Non-pigmented ciliary epithelial cell (primary cell): ENCODE results near the gene HIVEP1.

Experiments used
- DNase-seq: peaks from one replicate; pipeline ENCODE4 v3.0.0-alpha.2; 2010; ENCODE audit warnings: low read depth

The HIVEP1 gene

GRCh38 chr6:12049165-12049564 lies 37.1 kb downstream of the HIVEP1 start:
- no peak for DNase-seq

GRCh38 chr6:12051861-12052368 lies 39.8 kb downstream of the HIVEP1 start:
- no peak for DNase-seq

GRCh38 chr6:12058172-12058961 lies 46.3 kb downstream of the HIVEP1 start:
- DNase-seq = no peak

DNA sequence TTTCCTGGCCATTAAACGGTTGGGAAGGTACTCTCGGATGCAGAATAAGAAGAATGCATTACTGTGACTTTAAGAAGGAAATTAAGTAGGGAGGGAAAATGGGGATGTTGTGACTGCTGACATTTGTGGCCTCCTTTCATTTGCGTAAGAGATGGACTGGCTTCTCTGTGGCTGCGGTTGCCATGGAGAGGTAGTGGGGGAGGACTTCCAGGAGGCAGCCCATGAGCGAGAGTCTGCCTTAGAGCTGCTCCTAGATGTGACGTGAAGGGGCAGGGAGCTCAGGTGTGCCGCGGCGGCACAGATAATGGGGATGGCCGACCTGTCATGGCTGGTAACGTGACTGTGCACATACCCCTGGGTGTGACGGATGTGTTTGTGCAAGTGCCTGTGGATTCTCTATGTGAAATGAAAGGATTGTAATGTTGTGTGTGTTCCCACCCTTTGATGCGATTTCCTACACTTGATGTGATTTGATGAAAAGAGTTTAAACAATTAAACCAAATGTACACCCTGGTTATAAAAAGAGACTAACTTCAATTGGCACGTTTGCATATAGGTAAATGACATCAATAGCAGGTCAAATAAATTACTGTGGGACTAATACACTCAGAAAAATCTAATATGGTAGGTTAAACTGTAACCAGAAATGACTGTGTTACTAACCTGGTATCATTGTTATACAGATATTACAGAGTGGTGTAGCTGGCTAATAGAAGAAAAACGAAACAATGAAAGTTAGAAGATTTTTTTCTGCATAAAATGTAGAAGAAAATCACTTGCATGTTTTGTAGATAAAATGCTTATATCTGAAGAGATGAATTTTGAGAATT lies 48.9 kb downstream of the HIVEP1 start:
- peak; percentile 23 for DNase-seq

GRCh38 chr6:12062605-12063004 lies 50.5 kb downstream of the HIVEP1 start:
- no peak for DNase-seq

GRCh38 chr6:12064131-12064530 lies 52.0 kb downstream of the HIVEP1 start:
- no peak for DNase-seq

DNA sequence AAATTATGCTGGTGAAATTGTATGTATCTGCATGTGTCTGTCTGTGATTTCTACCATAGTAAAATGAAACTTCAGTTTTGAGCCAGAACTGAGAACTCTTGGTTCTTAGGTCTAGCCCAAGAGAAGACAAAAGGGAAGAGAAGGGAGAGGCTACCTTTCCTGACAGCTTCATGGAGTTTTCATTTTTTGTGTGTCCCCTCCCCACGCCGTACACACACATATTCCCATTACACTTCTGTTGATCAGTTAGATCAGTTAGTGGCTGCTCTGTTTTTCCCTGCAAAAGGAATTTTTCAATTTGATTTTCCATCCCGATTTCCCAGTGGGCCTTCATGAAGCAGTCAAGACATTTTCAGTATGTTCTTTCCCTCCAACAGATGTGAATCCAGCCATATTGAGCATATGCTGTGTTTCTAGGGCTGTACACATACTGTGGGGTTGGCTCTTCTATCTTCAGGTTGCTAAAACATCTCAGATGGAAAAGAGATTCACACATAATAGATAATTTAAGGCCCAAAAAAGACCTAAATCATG lies 52.5 kb downstream of the HIVEP1 start:
- DNase-seq = no peak

- DNase-seq = no peak
These were observed 53.4 kb downstream of the HIVEP1 start for GRCh38 chr6:12065321-12066140.

DNA sequence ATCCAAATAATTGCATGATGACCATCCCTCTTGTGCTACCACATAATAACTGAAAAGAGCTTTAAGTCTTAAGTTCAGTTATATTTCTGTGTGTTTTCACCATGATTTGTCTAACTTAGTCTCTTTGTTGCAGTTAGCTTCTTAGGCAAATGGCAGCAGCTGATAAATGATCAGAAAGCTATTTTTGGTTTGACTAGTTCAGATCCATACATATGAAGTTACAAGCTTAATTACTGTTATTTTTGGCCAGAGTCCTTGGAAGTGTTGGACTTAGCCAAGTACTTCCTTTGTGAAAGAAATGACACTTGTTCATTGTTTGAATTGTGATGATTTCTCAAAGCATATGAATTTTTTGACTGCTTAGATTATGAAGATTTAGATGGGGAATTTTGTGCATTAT lies 54.2 kb downstream of the HIVEP1 start:
- no peak for DNase-seq

- no peak for DNase-seq
These were observed 56.9 kb downstream of the HIVEP1 start for GRCh38 chr6:12068899-12069557.

DNA sequence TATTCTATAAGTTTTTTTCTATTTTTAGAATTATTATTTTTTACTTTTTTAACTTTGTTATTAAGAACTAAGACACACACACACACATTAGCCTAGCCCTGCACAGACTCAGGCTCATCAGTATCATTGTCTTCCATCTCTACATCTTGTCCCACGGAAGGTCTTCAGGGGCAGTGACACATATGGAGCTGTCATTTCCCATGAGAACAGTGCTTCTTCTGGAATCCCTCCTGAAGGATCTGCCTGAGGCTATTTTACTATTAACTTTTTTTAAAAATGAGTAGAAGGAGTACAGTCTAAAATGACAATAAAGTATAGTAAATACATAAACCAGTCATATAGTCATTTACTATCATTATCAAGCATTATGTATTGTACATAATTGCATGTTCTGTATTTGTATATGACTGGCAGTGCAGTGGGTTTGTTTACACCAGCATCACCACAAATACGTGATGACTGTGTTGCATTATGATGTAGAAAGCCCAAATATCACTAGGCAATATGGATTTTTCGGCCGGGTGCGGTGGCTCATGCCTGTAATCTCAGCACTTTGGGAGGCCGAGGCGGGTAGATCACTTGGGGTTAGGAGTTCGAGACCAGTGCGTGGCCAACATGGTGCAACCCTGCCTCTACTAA lies 57.9 kb downstream of the HIVEP1 start:
- DNase-seq = no peak

DNA sequence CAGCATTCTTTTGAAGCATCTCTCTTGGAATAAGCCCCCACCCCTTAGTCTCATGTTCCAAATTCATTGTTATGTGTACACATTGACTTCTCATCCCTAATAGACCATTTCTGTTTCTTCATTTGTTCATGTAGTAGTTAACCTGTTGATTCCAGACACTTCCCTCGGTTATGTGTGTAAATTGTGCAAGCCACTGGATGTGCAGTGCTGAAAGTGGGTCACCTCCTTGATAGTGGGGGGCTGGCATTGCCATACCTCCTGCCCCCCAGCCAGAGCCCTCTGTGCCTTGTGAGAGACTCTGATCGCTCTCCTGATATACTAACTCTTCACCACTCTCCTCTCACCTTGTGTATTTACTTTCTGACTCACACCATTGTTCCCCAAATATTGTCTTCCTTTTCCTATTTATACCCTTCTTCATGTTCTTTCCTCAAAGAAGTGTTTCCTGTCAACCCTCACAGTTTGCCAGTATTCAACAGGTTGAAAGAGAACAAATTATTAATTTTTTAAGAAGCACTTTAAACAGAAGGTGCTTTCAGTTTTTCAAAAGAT lies 59.0 kb downstream of the HIVEP1 start:
- no peak for DNase-seq

DNA sequence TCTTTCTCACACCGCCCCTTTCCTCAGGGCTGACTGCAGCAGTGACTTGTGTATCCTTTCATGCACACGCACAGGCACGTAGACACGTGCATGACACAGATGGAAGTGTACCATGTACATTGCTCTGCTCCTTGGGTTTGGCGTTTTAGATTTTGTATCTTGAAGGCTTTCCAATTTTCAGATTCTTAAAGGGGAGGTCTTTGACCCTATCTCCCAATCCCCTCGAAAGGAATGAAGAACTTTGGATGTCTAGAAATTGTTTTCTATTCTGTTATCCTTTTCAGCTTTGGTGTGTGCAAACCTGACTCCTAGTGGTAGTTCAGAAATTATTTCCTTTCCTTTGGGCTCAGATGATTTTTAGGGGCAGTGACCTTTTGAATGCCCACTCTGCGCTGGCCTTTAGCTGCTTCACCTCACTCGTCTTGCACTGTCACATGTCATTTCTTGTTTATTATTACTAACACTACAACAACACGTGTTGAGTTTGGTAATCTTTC lies 63.0 kb downstream of the HIVEP1 start:
- DNase-seq = no peak

DNA sequence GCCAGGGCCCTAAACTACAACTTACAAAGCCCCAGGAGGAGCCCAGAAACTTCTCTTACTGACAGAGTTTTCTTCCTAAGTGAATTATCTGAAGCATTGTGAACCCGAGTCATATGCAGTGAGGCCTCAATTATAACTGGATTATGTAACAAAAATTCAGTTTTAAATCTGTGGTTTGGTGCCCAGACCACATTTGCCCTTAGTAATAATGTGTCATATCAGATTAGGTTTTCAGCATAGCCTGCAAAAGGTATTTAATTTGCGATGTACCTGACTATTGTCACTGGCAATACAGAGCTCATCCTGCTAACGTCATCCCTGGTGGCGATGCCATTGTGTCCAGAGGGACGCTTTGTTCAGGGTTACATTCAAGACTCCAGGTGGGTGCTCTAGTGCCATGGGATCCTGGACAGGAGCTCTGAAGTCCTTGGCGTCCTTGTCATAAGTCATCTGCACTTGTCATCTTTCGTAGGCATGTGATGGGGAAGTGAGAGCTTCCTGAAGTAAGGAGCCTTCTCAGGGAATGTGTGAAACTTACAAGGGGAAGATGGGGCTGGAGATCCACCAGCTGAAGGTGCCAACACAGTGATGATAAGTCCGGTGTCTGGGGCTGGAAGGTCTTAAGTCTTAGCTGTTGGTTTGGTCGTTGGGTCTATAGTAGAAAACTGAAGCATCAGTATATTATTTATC lies 65.1 kb downstream of the HIVEP1 start:
- DNase-seq = no peak

GRCh38 chr6:12078014-12078413 lies 65.9 kb downstream of the HIVEP1 start:
- DNase-seq = no peak

DNA sequence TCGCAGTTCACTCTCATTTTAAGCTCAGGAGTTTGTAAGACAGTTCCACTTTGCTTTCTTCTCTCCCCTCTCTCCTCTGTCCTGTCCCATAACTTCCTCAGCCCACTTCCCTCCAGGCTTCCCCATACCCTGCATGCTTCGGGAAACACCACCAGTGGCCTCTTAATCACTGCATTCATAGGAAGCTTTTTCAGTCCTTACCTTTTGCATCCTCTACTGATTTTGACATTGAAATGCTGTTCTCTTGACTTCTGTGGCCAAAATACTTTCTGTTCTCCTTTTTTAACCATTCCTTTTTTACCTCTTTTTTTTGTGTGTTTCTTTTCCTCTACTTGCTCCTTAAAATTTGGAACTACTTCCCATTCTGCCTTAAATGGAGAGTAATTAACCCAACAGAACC lies 69.7 kb downstream of the HIVEP1 start:
- DNase-seq = no peak

DNA sequence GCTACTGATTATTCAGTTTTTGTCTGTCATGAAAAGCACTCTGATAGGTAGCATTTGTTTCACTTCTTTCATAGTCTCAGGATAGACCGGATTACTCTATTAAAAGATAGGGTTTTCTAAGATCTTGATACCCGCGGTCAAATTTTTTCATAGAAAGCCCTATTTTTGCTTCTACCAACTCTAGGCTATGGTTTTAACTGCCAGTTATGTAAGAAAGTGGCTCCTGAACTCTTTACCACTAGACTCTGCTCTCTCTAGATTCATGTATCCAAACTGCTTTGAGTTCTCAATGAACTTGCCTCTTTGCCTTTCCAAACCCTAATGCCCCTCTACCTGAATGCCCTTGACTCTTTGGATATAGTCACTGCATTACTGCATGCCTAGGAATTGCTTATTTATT lies 70.3 kb downstream of the HIVEP1 start:
- no peak for DNase-seq

DNA sequence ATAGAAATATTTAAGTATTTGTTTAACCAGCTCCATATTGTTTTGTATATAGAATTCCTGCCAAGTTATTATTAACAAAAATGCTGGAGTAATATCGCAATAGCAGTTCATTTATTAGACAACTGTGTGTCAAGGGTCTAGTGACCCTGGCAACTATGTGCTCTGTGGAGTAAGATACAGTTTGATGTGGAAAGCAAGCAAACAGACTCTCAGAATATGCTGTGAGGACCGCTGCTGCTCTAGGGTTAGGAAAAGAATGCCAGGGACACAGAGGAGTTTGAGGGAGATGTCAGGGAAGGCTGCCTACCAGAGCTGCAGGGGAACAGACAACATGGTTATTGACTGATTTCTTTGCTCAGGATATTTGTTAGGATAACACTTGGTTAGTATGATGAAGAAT lies 71.2 kb downstream of the HIVEP1 start:
- DNase-seq = no peak

DNA sequence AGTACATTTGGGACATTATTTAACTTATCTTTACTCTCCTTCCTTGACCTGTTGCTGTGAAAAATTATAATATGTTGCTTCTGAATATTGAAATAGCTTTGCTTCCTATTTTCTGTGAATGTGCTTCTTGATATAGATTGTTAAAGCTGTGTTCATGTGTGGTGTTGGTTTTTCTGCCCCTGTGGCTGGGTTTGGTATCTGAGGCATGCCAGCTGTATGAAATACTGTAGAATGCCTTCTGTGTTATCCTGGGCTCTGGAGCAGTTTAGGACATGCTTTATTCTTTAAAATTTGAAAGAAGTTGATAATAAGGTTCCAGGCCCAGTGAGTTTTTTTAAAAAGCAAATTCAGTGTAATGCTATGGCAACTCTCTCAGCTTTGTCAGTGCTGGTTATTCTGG lies 71.7 kb downstream of the HIVEP1 start:
- DNase-seq = no peak

DNA sequence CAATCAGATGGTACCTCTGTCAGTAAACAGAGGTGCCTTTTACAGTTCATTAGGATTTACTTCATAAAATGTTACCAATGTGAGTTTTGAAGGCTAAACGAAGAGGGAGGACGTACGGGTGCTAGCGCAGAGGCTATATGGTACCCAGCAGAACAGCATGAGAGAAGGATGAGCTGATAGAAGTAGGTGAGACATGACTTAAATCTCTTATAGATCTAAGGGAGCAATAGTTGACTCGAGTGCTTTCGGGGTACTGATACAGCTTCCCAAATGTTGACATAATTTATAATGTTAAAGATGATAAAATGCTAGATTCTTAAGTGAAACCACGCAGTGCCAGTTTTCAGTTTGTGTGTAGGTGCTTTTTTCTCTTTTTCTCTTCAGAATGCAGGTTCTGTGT lies 72.6 kb downstream of the HIVEP1 start:
- DNase-seq = no peak
